DOHH2 (cell line): ENCODE data around the gene CRISPLD2.

Experiments
- H3F3A ChIP-seq: fragments of 200-600 bp; sonication (generic), shearing (Covaris generic); 2 replicates; pipeline ENCODE4 v1.6.0; 2016; ENCODE audit warnings: antibody characterized with exemption, mild to moderate bottlenecking; ENCODE audit not compliant: control insufficient read depth, insufficient read depth
- H3K27ac ChIP-seq: fragments of 200-600 bp; sonication (generic); 2 replicates; pipeline ENCODE4 v1.5.1; 2014; ENCODE audit warnings: low read depth, mild to moderate bottlenecking, low read length, moderate library complexity
- H3K27me3 ChIP-seq: fragments of 200-600 bp; sonication (generic); 2 replicates; pipeline ENCODE4 v1.6.1; 2014; ENCODE audit warnings: mild to moderate bottlenecking, low read length, mixed read lengths; ENCODE audit not compliant: control insufficient read depth
- H3K36me3 ChIP-seq: fragments of 200-600 bp; sonication (generic); 2 replicates; pipeline ENCODE4 v1.6.1; 2014; ENCODE audit warnings: mild to moderate bottlenecking, low read length, moderate library complexity, mixed read lengths; ENCODE audit not compliant: control insufficient read depth
- H3K4me1 ChIP-seq: fragments of 200-600 bp; sonication (generic); 2 replicates; pipeline ENCODE4 v1.6.1; 2014; ENCODE audit warnings: mild to moderate bottlenecking, low read length, mixed read lengths; ENCODE audit not compliant: control insufficient read depth
- H3K4me2 ChIP-seq: fragments of 200-600 bp; sonication (generic); 2 replicates; pipeline ENCODE4 v1.6.0; 2014; ENCODE audit warnings: mild to moderate bottlenecking, low read length, moderate library complexity
- H3K4me3 ChIP-seq: fragments of 200-600 bp; sonication (generic); 2 replicates; pipeline ENCODE4 v1.5.1; 2014; ENCODE audit warnings: mild to moderate bottlenecking, low read length, mixed read lengths
- H3K79me2 ChIP-seq: fragments of 200-600 bp; sonication (generic); 2 replicates; pipeline ENCODE4 v1.6.1; 2014; ENCODE audit warnings: mild to moderate bottlenecking, low read length, mixed read lengths; ENCODE audit not compliant: control insufficient read depth
- H3K9me2 ChIP-seq: fragments of 200-600 bp; sonication (generic); replicated peaks from 2 replicates; pipeline ENCODE4 v1.6.1; 2014; ENCODE audit warnings: mild to moderate bottlenecking, low read length, mixed read lengths; ENCODE audit not compliant: control insufficient read depth
- H3K9me3 ChIP-seq: fragments of 200-600 bp; sonication (generic); 2 replicates; pipeline ENCODE4 v1.6.1; 2014; ENCODE audit warnings: antibody characterized with exemption, low read length, mixed read lengths; ENCODE audit not compliant: control insufficient read depth, insufficient read depth
- H4K20me1 ChIP-seq: fragments of 200-600 bp; sonication (generic); 2 replicates; pipeline ENCODE4 v1.6.0; 2014; ENCODE audit warnings: low read depth, mild to moderate bottlenecking, antibody characterized with exemption, low read length, moderate library complexity; ENCODE audit not compliant: control insufficient read depth, insufficient read depth
- CTCF ChIP-seq: fragments of 200-600 bp; sonication (generic); IDR thresholded peaks from one replicate; pipeline ENCODE4 v1.5.1; 2014; ENCODE audit warnings: antibody characterized with exemption, mild to moderate bottlenecking, low read depth, low read length; ENCODE audit not compliant: poor library complexity, severe bottlenecking
- EZH2phosphoT487 ChIP-seq: fragments of 200-600 bp; sonication (generic); IDR thresholded peaks from 2 replicates; pipeline ENCODE4 v1.6.1; 2017; ENCODE audit warnings: borderline replicate concordance, mild to moderate bottlenecking, antibody characterized with exemption, low read length, moderate library complexity, mixed read lengths

The CRISPLD2 gene

GRCh38 chr16:84943620-84944019 lies 123.8 kb downstream of the CRISPLD2 start:
- TF ChIP-seq EZH2phosphoT487 (no peak), CTCF (no peak)
- H3K9me3 ChIP-seq, result no peaks in the 10 kb centered on the region

DNA sequence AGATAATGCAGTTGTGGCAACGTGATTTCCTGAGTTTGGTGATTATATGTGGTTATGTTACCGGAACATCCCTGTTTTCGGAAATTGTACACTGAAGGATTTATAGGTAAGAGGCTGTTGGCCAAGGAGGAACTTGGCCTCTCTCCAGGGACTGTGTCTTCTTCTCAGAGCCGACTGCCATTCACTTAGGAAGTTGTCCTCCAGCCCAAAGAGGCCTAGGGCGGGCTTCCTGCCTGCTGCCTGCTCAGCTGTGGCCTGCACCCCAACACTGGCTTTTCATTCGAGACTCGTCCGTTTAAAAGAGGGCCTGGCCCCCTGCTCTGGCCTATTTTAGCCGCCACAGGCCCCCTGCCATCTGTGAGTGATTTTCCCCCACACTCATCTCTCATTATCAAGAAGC lies 127.2 kb downstream of the CRISPLD2 start:
- no peak for TF ChIP-seq CTCF
- no peak for TF ChIP-seq EZH2phosphoT487
- Histone ChIP-seq H3K27ac (no peak overlapping the region), H3K9me2 (no peaks in the 10 kb centered on the region), H3K79me2 (no peaks in the 10 kb centered on the region), H3K4me2 (no peak overlapping the region), H4K20me1 (no peaks in the 10 kb centered on the region), H3K9me3 (no peaks in the 10 kb centered on the region), H3K36me3 (no peaks in the 10 kb centered on the region), H3K4me1 (no peaks in the 10 kb centered on the region), H3F3A (no peaks in the 10 kb centered on the region), H3K4me3 (no peak overlapping the region), H3K27me3 (peaks cover 13% of the 10 kb centered on the region)

More at GRCh38 chr16:84943620-84944019, 123.8 kb downstream of the CRISPLD2 start:
- H3K4me2 ChIP-seq, result no peak overlapping the region
- no peaks in the 10 kb centered on the region for H3K4me1 ChIP-seq
- no peaks in the 10 kb centered on the region for H3F3A ChIP-seq
- no peaks in the 10 kb centered on the region for H3K79me2 ChIP-seq
- no peaks in the 10 kb centered on the region for H3K36me3 ChIP-seq
- no peak overlapping the region for H3K27ac ChIP-seq
- H3K4me3 ChIP-seq, result no peak overlapping the region
- no peaks in the 10 kb centered on the region for H4K20me1 ChIP-seq
- H3K9me2 ChIP-seq, result no peaks in the 10 kb centered on the region
- peaks cover 4% of the 10 kb centered on the region; the same call in 1 of the 2 replicates for H3K27me3 ChIP-seq

DNA sequence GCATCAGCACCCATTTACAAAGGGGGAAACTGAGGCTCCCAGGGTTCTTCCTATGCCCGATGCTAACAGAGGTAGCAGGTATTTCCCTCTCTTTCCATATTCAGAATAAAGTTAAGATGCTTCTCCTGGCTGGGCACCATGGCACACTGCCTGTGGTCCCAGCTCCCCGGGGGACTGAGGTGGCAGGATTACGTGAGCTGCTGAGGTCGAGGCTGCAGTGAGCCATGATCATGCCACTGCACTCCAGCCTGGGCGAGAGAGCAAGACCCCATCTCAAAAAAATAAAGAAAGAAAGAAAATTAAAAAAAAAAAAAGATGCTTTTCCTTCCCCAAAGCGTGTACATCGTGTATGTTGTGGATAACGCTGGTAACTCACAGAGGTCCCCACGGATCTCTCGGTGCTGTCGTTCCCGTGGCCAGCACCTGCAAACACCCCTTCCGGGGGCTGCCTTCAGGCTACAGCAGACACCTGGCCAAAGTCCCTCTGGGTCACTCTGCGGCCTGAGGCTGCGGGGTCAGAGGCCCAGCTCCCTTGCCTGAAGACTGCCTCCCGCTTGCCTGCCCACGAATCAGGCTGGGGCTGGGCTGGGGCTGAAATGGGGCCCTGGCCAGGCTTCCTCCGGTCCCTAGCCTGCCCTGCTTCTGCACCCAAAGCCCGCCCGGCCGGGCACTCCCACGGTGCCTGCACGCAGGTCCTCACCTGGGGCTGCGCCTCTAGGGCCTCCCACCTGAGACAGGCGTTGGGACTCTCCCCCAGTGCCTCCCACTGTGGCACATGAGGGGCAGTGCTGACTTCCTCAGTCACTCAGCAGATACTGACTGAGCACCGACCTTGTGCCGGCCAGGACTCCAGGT lies 128.4 kb downstream of the CRISPLD2 start:
- Histone ChIP-seq H3K4me2 (no peak overlapping the region), H3K36me3 (no peaks in the 10 kb centered on the region), H3K27ac (no peak overlapping the region), H3K79me2 (no peaks in the 10 kb centered on the region), H3K9me3 (no peaks in the 10 kb centered on the region), H3K27me3 (peaks cover 13% of the 10 kb centered on the region), H3K4me1 (no peaks in the 10 kb centered on the region), H3K4me3 (no peak overlapping the region), H3K9me2 (no peaks in the 10 kb centered on the region), H3F3A (no peaks in the 10 kb centered on the region), H4K20me1 (no peaks in the 10 kb centered on the region)
- no peak for TF ChIP-seq CTCF
